K562 (cell line): Measurements from ENCODE around the gene BCAS3. TPM values are rescaled to one million over a fixed set of nuclear protein-coding genes. Genes with fewer than 3 reads are reported as not detected.

ENCODE experiments used
- ATAC-seq: fragments of 200-7000 bp; cut with Tn5 transposase; 3 replicates; pipeline ENCODE4 v1.9.1; 2020; ENCODE audit warnings: moderate library complexity
- BruUV-seq: library from RNA; stranded (reverse); fragments of 400-500 nt; replicated peaks from 2 replicates; lab custom pipeline; 2021; lab: Mats Ljungman, UMichigan
- CTCF ChIA-PET: fragments of 300-600 bp; formaldehyde crosslinking; extraction: SDS; loops from one replicate; lab custom pipeline; 2021; ENCODE audit warnings: low intra/inter-chr PET ratio; lab: Yijun Ruan, JAX
- POLR2A ChIA-PET: fragments of 300-600, 350-650 bp; sonication (Branson Sonifier 250); formaldehyde crosslinking; extraction: SDS; loops from one replicate; lab custom pipeline; 2021; ENCODE audit warnings: antibody characterized with exemption, inconsistent platforms; lab: Yijun Ruan, JAX
- DNase-seq, 4 experiments: peaks; one replicate each; pipeline versions ENCODE4 v3.0.0 to v3.0.0-alpha.2; 2011 to 2018; ENCODE audit warnings: low spot score in 3 of 4, mixed read lengths in 3 of 4; ENCODE audit errors: extremely low read depth in 1 of 4
- FAIRE-seq: peaks from 2 replicates; lab custom pipeline; 2011; peaks lifted over from hg19 to GRCh38; lab: Jason Lieb, UNC
- H2AFZ ChIP-seq: 2 replicates; pipeline ENCODE4 v1.6.0; 2011; ENCODE audit warnings: low read depth, low read length, control low read depth, inconsistent platforms
- H3K27ac ChIP-seq: fragments of 200-600 bp; 3 replicates; pipeline ENCODE4 v1.8.0; 2011; ENCODE audit warnings: low read depth, mild to moderate bottlenecking, control low read depth, inconsistent platforms, low read length, moderate library complexity, mixed read lengths; ENCODE audit errors: extremely low read depth
- H3K27me3 ChIP-seq, 2 experiments: fragments of 300-600 bp in 1 of 2; 2 replicates in 1 of 2; 3 replicates in 1 of 2; pipeline versions ENCODE4 v1.6.0 to v1.8.0; 2011; ENCODE audit warnings: inconsistent platforms in 2 of 2, low read length in 2 of 2, mild to moderate bottlenecking in 1 of 2, mixed read lengths in 1 of 2, moderate library complexity in 1 of 2; ENCODE audit not compliant: control insufficient read depth in 2 of 2, insufficient read depth in 2 of 2
- H3K36me3 ChIP-seq: fragments of 300-600 bp; 3 replicates; pipeline ENCODE4 v1.8.0; 2011; ENCODE audit warnings: mild to moderate bottlenecking, low read length, inconsistent platforms; ENCODE audit not compliant: control insufficient read depth, insufficient read depth
- H3K4me1 ChIP-seq, 2 experiments: fragments of 200-600 bp in 1 of 2; replicated peaks in 1 of 2; 2 replicates in 1 of 2; 3 replicates in 1 of 2; pipeline versions ENCODE4 v1.5.1 to v1.8.0; 2011; ENCODE audit warnings: inconsistent platforms in 2 of 2, low read length in 2 of 2, mild to moderate bottlenecking in 1 of 2, mixed read lengths in 1 of 2, moderate library complexity in 1 of 2; ENCODE audit not compliant: control insufficient read depth in 2 of 2, insufficient read depth in 2 of 2
- H3K4me2 ChIP-seq: 2 replicates; pipeline ENCODE4 v1.6.1; 2011; ENCODE audit warnings: low read length, control low read depth, inconsistent platforms, mixed read lengths; ENCODE audit not compliant: insufficient read depth
- H3K4me3 ChIP-seq: fragments of 200-600 bp; sonication (generic), shearing (Covaris generic); 2 replicates; pipeline ENCODE4 v1.5.1; 2016; ENCODE audit warnings: control low read depth, inconsistent platforms
- H3K79me2 ChIP-seq: fragments of 200-600 bp; 3 replicates; pipeline ENCODE4 v1.8.0; 2011; ENCODE audit warnings: low read length, inconsistent platforms; ENCODE audit not compliant: control insufficient read depth, insufficient read depth
- H3K9ac ChIP-seq, 2 experiments: 2 replicates each; pipeline versions ENCODE4 v1.6.0 to v1.6.1; 2011; ENCODE audit warnings: low read depth in 2 of 2, low read length in 2 of 2, control low read depth in 1 of 2, inconsistent platforms in 1 of 2, mild to moderate bottlenecking in 1 of 2, mixed read lengths in 1 of 2; ENCODE audit not compliant: insufficient read depth in 1 of 2
- H3K9me1 ChIP-seq: one replicate; pipeline ENCODE4 v1.6.0; 2011; ENCODE audit warnings: inconsistent platforms, mild to moderate bottlenecking, low read length, moderate library complexity; ENCODE audit not compliant: control insufficient read depth, insufficient read depth
- H3K9me3 ChIP-seq: replicated peaks from 2 replicates; pipeline ENCODE4 v1.5.1; 2011; ENCODE audit warnings: low read depth, low read length, inconsistent platforms; ENCODE audit not compliant: control insufficient read depth, insufficient read depth
- H4K20me1 ChIP-seq: replicated peaks from 2 replicates; pipeline ENCODE4 v1.6.1; 2011; ENCODE audit warnings: low read length, inconsistent platforms, mixed read lengths; ENCODE audit not compliant: control insufficient read depth, insufficient read depth
- CTCF ChIP-seq, 3 experiments: IDR thresholded peaks in 2 of 3; conservative IDR thresholded peaks in 1 of 3; 2 replicates each; pipeline ENCODE4 v1.5.1; 2011 to 2012; ENCODE audit warnings: low read length in 3 of 3, mild to moderate bottlenecking in 3 of 3, control low read depth in 2 of 3, improper control_type of control experiment in 1 of 3, inconsistent platforms in 1 of 3, low read depth in 1 of 3, mixed read lengths in 1 of 3, moderate library complexity in 1 of 3; ENCODE audit not compliant: insufficient read depth in 2 of 3
- RAD21 ChIP-seq, 2 experiments: fragments of 250-450 bp in 1 of 2; fragments of 450-650 bp in 1 of 2; sonication (Bioruptor Pico) in 1 of 2; formaldehyde crosslinking in 1 of 2; IDR thresholded peaks in 1 of 2; conservative IDR thresholded peaks in 1 of 2; 2 replicates each; pipeline versions ENCODE4 v1.4.0 to v1.8.0; 2020 to 2022; ENCODE audit warnings: mild to moderate bottlenecking in 2 of 2, moderate library complexity in 1 of 2
- SMARCA4 ChIP-seq: fragments of 450-650 bp; IDR thresholded peaks from 2 replicates; pipeline ENCODE4 v1.6.1; 2016
- WGBS: fragments of 100-300 bp; shearing (Covaris generic); methylation state at CpG from one replicate; pipeline ENCODE4 v1.1.6; 2016; ENCODE audit warnings: low coverage, mixed read lengths; ENCODE audit not compliant: insufficient coverage; ENCODE audit errors: missing lambda C conversion rate; 5-methylcytosine and 5-hydroxymethylcytosine counted together
- in situ Hi-C: fragments of 300-500 bp; cut with MboI; formaldehyde crosslinking; loops from 4 replicates; pipeline ENCODE4 v1.15.0; 2018; ENCODE audit warnings: inconsistent platforms, mixed read lengths
- intact Hi-C: fragments of 100-400 bp; cut with micrococcal nuclease; formaldehyde crosslinking; loops from 2 replicates; pipeline ENCODE4 v1.14.2; 2022
- polyA plus RNA-seq, 8 experiments: library from polyadenylated mRNA; depleted of rRNA in 4 of 8; stranded (reverse) in 5 of 8; unstranded in 3 of 8; fragments of >200 nt; fragmentation: Nextera tagmentation in 2 of 8; fragmentation: Illumina TruSeq in 1 of 8; extraction: Ambion mirVana in 2 of 8; extraction: Trizol in 1 of 8; gene quantifications; 2 replicates each; pipeline versions ENCODE4 v1.2.1 to v1.2.3, GENCODE V29; 2011 to 2014; ENCODE audit warnings: inconsistent platforms in 1 of 8, missing spikeins in 1 of 8
- total RNA-seq, 7 experiments: library from RNA; depleted of rRNA in 6 of 7; stranded (reverse); fragments of >200 nt in 6 of 7; fragmentation: Illumina TruSeq in 2 of 7; extraction: Trizol in 2 of 7; gene quantifications; 2 replicates each; pipeline versions ENCODE4 v1.2.1 to v1.2.3, GENCODE V29; 2011 to 2021; ENCODE audit warnings: low replicate concordance in 1 of 7

The BCAS3 gene
- total and polyA plus RNA-seq, 9 of the 15 experiments (the other 6 are each of a cell fraction or from before 2014, with no cell fraction given): 1.9 to 5.5 (median 3.5) TPM

- DNase-seq (peak in 1 of 4 experiments; percentile 1), ATAC-seq (no peak), FAIRE-seq (no peak)
- no peaks in the 10 kb centered on the region for H4K20me1 ChIP-seq
- intact Hi-C loops: loop anchor here (5.0 kb wide), 1 partner anchor 356 kb away; no protein-coding TSS in a partner anchor
- H3K79me2 ChIP-seq: no peaks in the 10 kb centered on the region
- no TSS peak for BruUV-seq
- H3K9me1 ChIP-seq: no peaks in the 10 kb centered on the region
- POLR2A ChIA-PET: no interaction called here
- H3K9me3 ChIP-seq: no peaks in the 10 kb centered on the region
- no peak overlapping the region for H2AFZ ChIP-seq
- no peaks in the 10 kb centered on the region for H3K4me1 ChIP-seq
- H3K4me2 ChIP-seq: no peak overlapping the region
- 0% methylated on average over 2 of the region's 2 CpGs for WGBS
- H3K27ac ChIP-seq: no peak overlapping the region
- CTCF ChIA-PET: interaction anchor here (0.9 to 1.7 kb wide), 3 partner anchors 358 to 834 kb away, joined by 3 to 5 read pairs (median 3); no protein-coding TSS in a partner anchor
- H3K27me3 ChIP-seq: no peaks in the 10 kb centered on the region
- H3K9ac ChIP-seq: no peak overlapping the region
- no peaks in the 10 kb centered on the region for H3K36me3 ChIP-seq
- TF ChIP-seq RAD21 (CRISPR knock-in tag; conservative IDR thresholded peaks at IDR 0.05 in 1 of 2, IDR thresholded peaks at IDR 0.05 in 1 of 2): peak; percentile 6 to 41; a peak in 3 of 4 replicates
- 0 out of 6 replicates have a peak, but pooled peaks of 1 of the 3 experiments have one; percentile 4 for TF ChIP-seq CTCF (IDR thresholded peaks at IDR 0.05 in 2 of 3, conservative IDR thresholded peaks at IDR 0.05 in 1 of 3; ENCODE audit: insufficient read depth in 2 of 3, low read depth in 1 of 3, low read length in 3 of 3)
- TF ChIP-seq SMARCA4: no peak
- TF ChIP-seq, all 486 proteins: peak for 2
- in situ Hi-C loops: no loop called here
- H3K4me3 ChIP-seq: no peak overlapping the region
Observed at GRCh38 chr17:61000911-61001310, 323.3 kb downstream of the BCAS3 start.
